Stimulated activated CD4-positive, alpha-beta T cell treated with anti-CD3 and anti-CD28 coated beads, Interleukin-4, amount 100 ng/mL, for 48 hours (primary cell): Measurements from ENCODE around the gene MYEOV.

Source experiments
- DNase-seq, 2 donors: peaks; one replicate each; pipeline ENCODE4 v3.0.0-alpha.2; 2020; ENCODE audit warnings: low read depth in 2 of 2

MYEOV gene

GRCh38 chr11:69265911-69266510 is 27.9 kb upstream of the MYEOV start:
- DNase-seq = no peak

GRCh38 chr11:69267395-69267805 is 26.6 kb upstream of the MYEOV start:
- DNase-seq = no peak

GRCh38 chr11:69268911-69269310 is 25.0 kb upstream of the MYEOV start:
- DNase-seq = no peak

- DNase-seq = no peak
Measured at GRCh38 chr11:69269388-69269787, 24.6 kb upstream of the MYEOV start.

GRCh38 chr11:69269926-69270697 is 23.8 kb upstream of the MYEOV start:
- DNase-seq = no peak

GRCh38 chr11:69270941-69271340 is 23.0 kb upstream of the MYEOV start:
- DNase-seq = no peak

- DNase-seq = no peak
Measured at GRCh38 chr11:69272055-69272454, 21.9 kb upstream of the MYEOV start.

GRCh38 chr11:69272831-69273485 is 21.0 kb upstream of the MYEOV start:
- DNase-seq = no peak

- DNase-seq = no peak
Measured at GRCh38 chr11:69273571-69273970, 20.4 kb upstream of the MYEOV start.

GRCh38 chr11:69274531-69275016 is 19.4 kb upstream of the MYEOV start:
- DNase-seq = no peak

GRCh38 chr11:69275178-69275577 is 18.8 kb upstream of the MYEOV start:
- no peak for DNase-seq

- no peak for DNase-seq
Measured at GRCh38 chr11:69276165-69276564, 17.8 kb upstream of the MYEOV start.

- DNase-seq = no peak
Measured at GRCh38 chr11:69277074-69277809, 16.7 kb upstream of the MYEOV start.

GRCh38 chr11:69278091-69278867 is 15.7 kb upstream of the MYEOV start:
- DNase-seq = no peak

- no peak for DNase-seq
Measured at GRCh38 chr11:69280451-69280850, 13.5 kb upstream of the MYEOV start.

- no peak for DNase-seq
Measured at GRCh38 chr11:69280994-69281393, 13.0 kb upstream of the MYEOV start.

- no peak for DNase-seq
Measured at GRCh38 chr11:69283446-69283845, 10.5 kb upstream of the MYEOV start.

GRCh38 chr11:69284081-69284511 is 9.9 kb upstream of the MYEOV start:
- no peak for DNase-seq

- DNase-seq = no peak
Measured at GRCh38 chr11:69285091-69285490, 8.9 kb upstream of the MYEOV start.

- no peak for DNase-seq
Measured at GRCh38 chr11:69285766-69286165, 8.2 kb upstream of the MYEOV start.
